Measurements from ENCODE around the gene BTBD7. TPM values are rescaled to one million over a fixed set of nuclear protein-coding genes. Genes with fewer than 3 reads are reported as not detected.

The BTBD7 gene
- total RNA-seq, 4 donors from 2014 or later: 37.4 to 53.1 (median 44.8) TPM

- no peak overlapping the region for H3K27ac ChIP-seq
- TF ChIP-seq EP300 (IDR thresholded peaks at IDR 0.05; ENCODE audit: low read depth) (no peak), CTCF (IDR thresholded peaks at IDR 0.05) (no peak), POLR2A (IDR thresholded peaks at IDR 0.05) (no peak), POLR2AphosphoS5 (IDR thresholded peaks at IDR 0.05) (no peak)
- in situ Hi-C loops (cut with MboI; ENCODE audit: low pct_ligation_motif_present in 1 of 4, low pct_unique_long_range_greater_than_20kb in 1 of 4, low sequenced_read_pairs in 3 of 4) (no loop called here), intact Hi-C loops (cut with DNase I; ENCODE audit: low total_unique reads) (no loop called here)
- H3K27me3 ChIP-seq: no peaks in the 10 kb centered on the region
- H3K9me3 ChIP-seq: no peaks in the 10 kb centered on the region
- 84 to 88% methylated on average over 4 to 10 of the region's 10 CpGs for WGBS, 2 donors (ENCODE audit: low coverage in 1 of 2)
- H3K4me1 ChIP-seq: no peaks in the 10 kb centered on the region
- no peak for DNase-seq
- H3K36me3 ChIP-seq: no peaks in the 10 kb centered on the region
- no peak overlapping the region for H3K4me3 ChIP-seq
These were observed 63.3 kb downstream of the BTBD7 start for GRCh38 chr14:93269341-93270068.

DNA sequence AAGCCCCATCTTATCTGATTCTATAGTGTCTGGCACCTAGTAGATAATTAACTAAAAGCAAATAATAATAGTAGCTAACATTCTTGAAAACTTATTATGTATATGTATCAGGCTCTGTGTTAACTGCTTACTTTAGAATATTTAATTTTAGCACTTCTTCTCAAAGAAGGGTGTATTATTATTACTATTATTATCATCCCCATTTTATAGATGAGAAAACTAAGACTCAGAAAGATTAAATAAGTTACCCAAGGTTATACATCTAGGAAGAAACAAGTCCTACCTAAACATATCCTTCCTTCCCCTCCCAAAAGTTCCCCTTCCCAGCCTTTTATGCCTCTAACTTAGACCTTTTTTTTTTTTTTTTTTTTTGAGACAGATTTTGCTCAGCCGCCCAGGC is 64.4 kb downstream of the BTBD7 start:
- Histone ChIP-seq H3K9me3 (no peaks in the 10 kb centered on the region), H3K4me3 (no peak overlapping the region), H3K36me3 (peaks cover 0 to 3% (median 0%) of the 10 kb centered on the region in 4 donors), H3K4me1 (no peaks in the 10 kb centered on the region), H3K27ac (no peak overlapping the region), H3K27me3 (no peaks in the 10 kb centered on the region)
- intact Hi-C loops (cut with DNase I; ENCODE audit: low total_unique reads) (no loop called here), in situ Hi-C loops (cut with MboI; ENCODE audit: low pct_ligation_motif_present in 1 of 4, low pct_unique_long_range_greater_than_20kb in 1 of 4, low sequenced_read_pairs in 3 of 4) (no loop called here)
- WGBS, 2 donors (ENCODE audit: low coverage in 1 of 2): 89 to 100% methylated on average over 1 of the region's 1 CpG
- TF ChIP-seq POLR2A (IDR thresholded peaks at IDR 0.05) (no peak), POLR2AphosphoS5 (IDR thresholded peaks at IDR 0.05) (no peak), CTCF (IDR thresholded peaks at IDR 0.05) (no peak), EP300 (IDR thresholded peaks at IDR 0.05; ENCODE audit: low read depth) (no peak)
- DNase-seq: no peak

DNA sequence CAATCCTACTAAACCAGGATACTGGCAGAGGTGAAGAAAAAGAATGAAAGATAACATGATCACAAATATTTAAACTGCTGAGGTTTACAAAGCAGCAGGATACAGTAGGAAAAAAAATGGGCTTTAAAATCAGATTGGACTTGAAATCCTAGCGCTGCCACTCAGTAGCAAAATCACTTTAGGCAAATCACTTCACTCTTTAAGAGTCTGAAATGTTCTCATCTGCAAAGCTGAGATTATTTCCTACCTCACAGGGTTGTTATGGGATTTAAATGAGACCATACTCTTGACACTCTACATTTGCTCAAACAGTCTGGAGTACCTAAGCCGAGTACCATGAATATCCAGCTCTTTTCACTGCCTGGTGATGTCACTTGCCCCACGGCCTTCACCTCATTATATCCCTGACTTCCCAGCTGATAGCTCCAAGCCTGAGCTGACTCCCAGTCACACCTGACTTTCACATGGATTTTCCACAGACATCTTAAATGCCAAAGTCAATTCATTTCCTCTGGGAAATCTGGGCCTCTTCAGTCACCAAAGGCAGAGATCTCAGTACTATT is 65.6 kb downstream of the BTBD7 start:
- intact Hi-C loops (cut with DNase I; ENCODE audit: low total_unique reads) (no loop called here), in situ Hi-C loops (cut with MboI; ENCODE audit: low pct_ligation_motif_present in 1 of 4, low pct_unique_long_range_greater_than_20kb in 1 of 4, low sequenced_read_pairs in 3 of 4) (no loop called here)
- H3K36me3 ChIP-seq: peaks cover 0 to 6% (median 0%) of the 10 kb centered on the region in 4 donors
- no peaks in the 10 kb centered on the region for H3K4me1 ChIP-seq
- H3K27ac ChIP-seq: no peak overlapping the region
- DNase-seq: no peak
- H3K27me3 ChIP-seq: no peaks in the 10 kb centered on the region
- H3K4me3 ChIP-seq: no peak overlapping the region
- no peaks in the 10 kb centered on the region for H3K9me3 ChIP-seq
- TF ChIP-seq POLR2A (IDR thresholded peaks at IDR 0.05): no peak
- no peak for TF ChIP-seq CTCF (IDR thresholded peaks at IDR 0.05)
- TF ChIP-seq EP300 (IDR thresholded peaks at IDR 0.05; ENCODE audit: low read depth): no peak
- TF ChIP-seq POLR2AphosphoS5 (IDR thresholded peaks at IDR 0.05): no peak
- 92 to 100% methylated on average over 2 to 3 of the region's 3 CpGs for WGBS, 2 donors (ENCODE audit: low coverage in 1 of 2)

- peaks cover 0 to 9% (median 3%) of the 10 kb centered on the region in 4 donors for H3K36me3 ChIP-seq
- no peak overlapping the region for H3K27ac ChIP-seq
- H3K4me1 ChIP-seq: no peaks in the 10 kb centered on the region
- no peak overlapping the region for H3K4me3 ChIP-seq
- in situ Hi-C loops (cut with MboI; ENCODE audit: low pct_ligation_motif_present in 1 of 4, low pct_unique_long_range_greater_than_20kb in 1 of 4, low sequenced_read_pairs in 3 of 4): no loop called here
- intact Hi-C loops (cut with DNase I; ENCODE audit: low total_unique reads): no loop called here
- 91 to 93% methylated on average over 4 to 6 of the region's 6 CpGs for WGBS, 2 donors (ENCODE audit: low coverage in 1 of 2)
- DNase-seq: no peak
- H3K9me3 ChIP-seq: no peaks in the 10 kb centered on the region
- H3K27me3 ChIP-seq: no peaks in the 10 kb centered on the region
- TF ChIP-seq CTCF (IDR thresholded peaks at IDR 0.05): no peak
- TF ChIP-seq EP300 (IDR thresholded peaks at IDR 0.05; ENCODE audit: low read depth): no peak
These were observed 66.7 kb downstream of the BTBD7 start for GRCh38 chr14:93266127-93266526.
